ENCODE data around the gene RAB11FIP4. TPM values are rescaled to one million over a fixed set of nuclear protein-coding genes. Genes with fewer than 3 reads are reported as not detected.

RAB11FIP4 gene
- total RNA-seq, 2 donors from 2014 or later, result 0.83 to 1.0 TPM

GRCh38 chr17:31470592-31470991 is 79.1 kb downstream of the RAB11FIP4 start:
- no peak for DNase-seq (ENCODE audit: low spot score)
- intact Hi-C loops (cut with DNase I), result no loop called here

DNA sequence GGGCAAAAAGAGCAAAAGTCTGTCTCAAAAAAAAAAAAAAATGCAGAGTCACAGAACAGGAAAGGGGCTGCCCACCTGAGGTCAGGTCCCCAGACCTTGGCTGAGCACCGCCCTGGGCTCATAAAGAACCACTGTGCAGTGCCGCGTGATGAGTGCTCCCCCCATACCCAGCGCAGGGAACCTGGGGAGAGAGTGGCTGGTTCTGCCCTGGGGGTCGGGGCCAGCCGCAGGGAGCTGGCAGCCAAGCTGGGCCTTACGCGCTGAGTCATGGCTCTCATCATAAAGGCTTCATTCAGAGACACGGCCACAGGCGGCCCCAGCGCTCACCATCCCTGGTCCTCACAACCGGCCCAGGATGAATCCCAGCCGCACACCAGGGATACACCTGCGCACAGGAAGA is 80.7 kb downstream of the RAB11FIP4 start:
- intact Hi-C loops (cut with DNase I), result no loop called here
- DNase-seq (ENCODE audit: low spot score), result no peak

DNA sequence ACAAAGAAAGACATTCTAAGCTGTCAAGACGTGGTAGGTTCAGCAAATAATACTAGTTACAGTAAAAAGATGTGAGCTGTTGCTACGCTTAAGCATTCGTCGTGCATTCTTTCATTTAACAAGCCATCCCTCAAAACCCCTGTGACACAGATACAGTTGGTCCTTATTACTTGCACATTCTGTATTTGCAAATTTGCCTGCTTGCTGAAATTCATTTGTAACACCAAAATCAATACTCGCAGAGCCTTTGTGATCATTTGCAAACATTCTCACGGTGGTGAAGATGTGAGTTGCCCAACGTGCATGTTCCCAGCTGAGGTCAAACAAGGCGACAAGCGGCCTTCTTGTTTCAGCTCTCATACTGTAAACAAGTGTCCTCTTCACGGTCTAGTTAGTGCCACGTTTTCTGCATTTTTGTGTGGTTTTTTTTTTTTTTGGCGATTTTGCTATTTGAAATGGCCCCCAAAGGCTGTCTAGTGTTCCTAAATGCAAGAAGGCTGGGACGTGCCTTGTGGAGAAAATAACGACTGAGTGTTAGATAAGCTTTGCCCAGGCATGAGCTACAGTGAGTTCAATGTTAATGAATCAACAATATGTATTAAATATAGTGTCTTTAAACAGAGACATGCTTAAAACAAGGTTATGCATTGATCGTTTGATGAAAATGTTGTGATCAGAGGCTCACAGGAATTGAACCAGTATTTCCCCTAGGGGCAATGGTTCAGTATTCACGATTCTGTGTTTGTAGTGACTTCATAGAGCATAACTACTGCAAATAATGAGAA is 84.1 kb downstream of the RAB11FIP4 start:
- no peak for DNase-seq (ENCODE audit: low spot score)
- intact Hi-C loops (cut with DNase I), result no loop called here

DNA sequence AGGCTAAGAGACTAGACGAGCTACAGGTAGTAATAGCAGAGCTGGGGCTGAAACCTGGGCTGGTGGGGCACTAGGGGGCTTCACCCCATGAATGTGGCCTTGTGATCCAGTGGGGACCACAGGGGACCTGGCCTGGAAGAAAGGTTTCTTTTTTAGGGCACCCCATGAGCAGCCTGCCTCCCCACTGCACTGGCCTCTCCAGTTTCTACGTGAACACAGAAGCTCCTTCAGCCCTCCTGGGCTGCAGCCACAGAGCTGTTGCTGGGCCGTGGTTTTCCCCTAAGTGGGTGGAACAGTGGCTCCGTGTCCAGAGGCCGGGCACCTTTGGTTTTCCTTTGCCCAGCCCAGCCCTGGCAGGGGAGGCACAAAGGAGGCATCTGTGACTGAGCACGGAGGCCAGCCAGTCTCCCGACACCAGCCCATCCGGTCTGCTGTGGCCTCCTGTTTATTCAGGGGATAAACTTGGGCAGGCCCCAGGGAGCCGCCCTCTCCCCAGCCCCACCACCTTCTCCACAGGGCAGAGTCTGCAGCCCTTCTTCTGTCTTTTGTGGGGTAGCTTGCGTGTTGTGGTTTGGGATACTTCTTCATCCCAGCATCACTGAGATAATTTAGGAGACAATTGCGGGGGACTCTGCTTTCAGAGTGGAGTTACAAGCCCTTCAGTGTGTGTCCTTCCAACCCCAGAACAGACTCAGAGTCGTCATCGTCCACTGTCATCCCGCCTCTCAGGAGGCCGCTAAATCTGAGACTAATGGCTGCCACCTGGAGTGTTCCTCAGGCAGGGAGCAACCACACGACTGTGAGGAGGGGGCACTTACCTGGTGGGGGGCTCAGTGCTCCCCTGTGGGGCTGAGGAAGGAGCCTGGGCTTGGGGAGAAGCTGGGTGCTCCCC is 85.3 kb downstream of the RAB11FIP4 start:
- intact Hi-C loops (cut with DNase I), result no loop called here
- no peak for DNase-seq (ENCODE audit: low spot score)

DNA sequence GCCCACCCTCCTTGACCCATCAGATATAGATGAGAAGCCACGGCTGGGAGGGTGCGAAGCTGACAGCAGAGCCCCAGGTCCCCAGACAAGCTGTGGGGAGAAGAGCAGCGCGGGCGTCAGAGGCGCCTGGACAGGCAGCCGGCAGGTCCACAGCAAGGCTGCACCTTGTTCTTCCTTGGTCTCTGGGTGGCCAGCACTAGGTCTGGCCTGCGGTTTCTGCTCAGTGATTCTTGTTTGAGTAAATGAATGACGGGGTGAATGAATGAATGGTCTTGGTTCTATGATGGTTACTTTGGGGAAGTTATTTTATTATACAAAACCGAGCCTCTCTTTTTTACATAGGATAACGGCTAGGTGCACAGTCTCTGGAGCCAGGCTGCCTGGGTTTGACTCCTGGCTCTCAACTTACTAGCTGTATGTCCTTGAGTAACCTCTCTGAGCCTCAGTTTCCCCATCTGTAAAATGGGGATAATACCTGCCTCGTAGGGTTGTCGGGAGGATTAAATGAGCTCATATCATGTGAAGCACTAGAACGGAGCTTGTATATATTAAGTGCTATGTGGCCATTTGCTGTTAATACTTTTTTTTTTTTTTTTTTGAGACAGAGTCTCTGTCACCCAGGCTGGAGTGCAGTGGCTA is 86.1 kb downstream of the RAB11FIP4 start:
- no peak for DNase-seq (ENCODE audit: low spot score)
- intact Hi-C loops (cut with DNase I), result no loop called here

- intact Hi-C loops (cut with DNase I), result no loop called here
- DNase-seq (ENCODE audit: low spot score), result no peak
Measured at GRCh38 chr17:31479062-31479408, 87.6 kb downstream of the RAB11FIP4 start.

- intact Hi-C loops (cut with DNase I), result no loop called here
- no peak for DNase-seq (ENCODE audit: low spot score)
Measured at GRCh38 chr17:31479524-31479923, 88.0 kb downstream of the RAB11FIP4 start.

DNA sequence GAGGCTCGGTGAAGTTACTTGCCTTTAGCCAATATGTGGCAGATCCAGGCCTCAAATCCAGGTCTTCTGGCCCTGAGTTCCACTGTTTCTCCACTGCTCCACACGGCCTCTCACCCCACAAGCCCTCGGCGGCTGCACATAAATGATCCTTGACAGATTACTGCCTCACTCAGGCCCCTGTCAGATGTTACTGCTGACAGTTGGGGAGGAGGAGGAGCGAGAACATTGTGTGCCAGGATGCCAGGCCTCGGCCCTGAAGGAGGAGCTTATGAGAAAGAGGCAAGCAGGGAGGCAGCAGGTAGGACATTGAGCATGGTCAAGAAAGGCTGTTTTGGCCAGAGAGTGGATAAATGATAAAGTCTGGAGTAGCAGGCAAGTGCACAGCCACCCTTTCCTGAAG is 88.6 kb downstream of the RAB11FIP4 start:
- DNase-seq (ENCODE audit: low spot score), result no peak
- intact Hi-C loops (cut with DNase I), result no loop called here

GRCh38 chr17:31480904-31481782 is 89.7 kb downstream of the RAB11FIP4 start:
- no peak for DNase-seq (ENCODE audit: low spot score)
- intact Hi-C loops (cut with DNase I), result no loop called here

DNA sequence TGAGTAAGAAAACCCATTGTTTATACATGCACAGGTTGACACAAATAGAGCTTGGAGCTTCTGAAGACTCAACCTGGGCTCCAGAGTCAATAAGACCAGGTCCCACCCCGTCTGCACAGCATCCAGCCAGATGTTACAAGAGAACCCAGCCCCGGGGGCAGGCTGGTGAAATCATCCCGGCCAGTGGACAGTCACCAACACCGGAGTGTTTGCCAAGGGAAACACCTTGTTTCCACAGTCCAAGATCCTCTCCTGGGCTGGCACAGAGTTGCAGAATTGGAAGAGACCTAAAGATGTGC is 90.3 kb downstream of the RAB11FIP4 start:
- intact Hi-C loops (cut with DNase I), result no loop called here
- DNase-seq (ENCODE audit: low spot score), result no peak

DNA sequence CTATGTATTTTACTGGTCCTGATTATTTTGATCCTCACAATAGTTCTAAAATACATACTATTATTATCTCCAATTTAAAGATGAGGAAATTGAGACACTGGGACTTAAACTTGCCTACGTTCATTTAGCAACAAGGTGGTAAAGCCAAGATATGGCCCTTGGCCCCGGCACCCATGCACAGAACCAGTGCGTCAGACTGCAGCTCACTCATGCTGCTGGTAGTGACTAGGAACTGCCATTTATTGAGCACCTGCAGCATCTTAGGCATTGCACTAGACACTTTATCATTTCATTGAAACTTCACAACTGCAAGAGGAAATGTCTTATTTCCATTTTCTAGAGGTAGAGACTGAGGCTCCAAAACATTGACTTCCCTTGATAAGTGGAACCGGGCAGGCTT is 93.3 kb downstream of the RAB11FIP4 start:
- intact Hi-C loops (cut with DNase I), result no loop called here
- no peak for DNase-seq (ENCODE audit: low spot score)

- no peak for DNase-seq (ENCODE audit: low spot score)
- intact Hi-C loops (cut with DNase I), result no loop called here
Measured at GRCh38 chr17:31486351-31487062, 95.0 kb downstream of the RAB11FIP4 start.

DNA sequence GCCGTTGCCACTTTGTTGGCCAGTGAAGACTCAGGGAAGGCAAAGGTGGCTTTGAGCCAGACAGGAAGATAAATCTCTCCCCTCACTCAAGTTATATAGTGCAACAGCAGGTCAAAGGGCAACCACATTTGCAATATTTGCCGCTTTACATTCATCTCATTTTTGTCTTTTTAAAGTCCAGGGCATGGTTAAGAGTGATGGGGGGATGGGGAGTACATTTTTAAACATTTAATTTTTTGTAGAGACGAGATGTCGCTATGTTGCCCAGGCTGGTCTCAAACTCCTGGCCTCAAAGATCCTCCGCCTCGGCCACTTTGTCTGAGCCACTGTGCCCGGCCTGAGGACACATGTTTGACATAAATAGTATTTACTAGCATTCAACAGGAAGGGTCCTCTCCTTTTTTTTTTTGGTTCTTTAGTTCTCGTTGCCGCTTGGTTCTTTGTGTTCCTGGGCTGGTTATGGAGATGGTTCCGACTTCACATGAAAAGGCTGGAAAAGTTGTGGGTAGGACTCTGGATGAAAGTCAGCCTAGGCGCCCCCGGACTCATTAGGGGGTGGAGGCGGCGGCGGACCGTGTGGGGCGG is 95.7 kb downstream of the RAB11FIP4 start:
- DNase-seq (ENCODE audit: low spot score), result no peak
- intact Hi-C loops (cut with DNase I), result no loop called here

DNA sequence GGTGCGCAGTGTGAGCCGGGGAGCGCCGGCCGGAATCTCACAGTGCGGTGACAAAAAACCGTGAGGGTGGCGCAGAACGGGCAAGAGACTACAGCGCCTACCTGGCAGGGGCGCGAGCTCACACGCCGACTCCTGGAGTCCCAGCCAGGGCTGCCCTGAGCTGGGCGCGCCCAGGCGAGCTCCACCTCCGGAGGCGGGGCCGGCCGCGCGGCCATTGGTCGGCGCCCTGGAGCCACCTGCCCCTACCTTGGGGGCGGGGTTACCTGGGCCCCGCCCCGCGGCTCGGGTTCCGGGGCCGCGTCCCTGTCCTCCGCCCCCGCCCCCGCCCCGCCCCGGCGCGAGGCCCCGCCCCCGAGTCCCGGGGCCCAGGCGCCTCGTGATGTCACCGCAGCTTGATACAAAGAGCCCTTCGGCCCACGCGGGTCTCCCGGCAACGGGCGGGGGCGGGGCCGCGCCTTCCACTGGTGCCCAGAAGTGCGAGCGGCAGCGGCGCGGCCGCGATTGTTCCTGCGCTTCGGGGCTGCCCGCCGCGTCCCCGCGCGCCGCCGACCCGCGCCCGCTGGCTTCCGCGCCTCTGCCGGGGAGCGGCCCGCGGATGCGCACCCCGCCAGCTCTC is 96.3 kb downstream of the RAB11FIP4 start:
- DNase-seq (ENCODE audit: low spot score), result peak; percentile 95
- intact Hi-C loops (cut with DNase I), result no loop called here

DNA sequence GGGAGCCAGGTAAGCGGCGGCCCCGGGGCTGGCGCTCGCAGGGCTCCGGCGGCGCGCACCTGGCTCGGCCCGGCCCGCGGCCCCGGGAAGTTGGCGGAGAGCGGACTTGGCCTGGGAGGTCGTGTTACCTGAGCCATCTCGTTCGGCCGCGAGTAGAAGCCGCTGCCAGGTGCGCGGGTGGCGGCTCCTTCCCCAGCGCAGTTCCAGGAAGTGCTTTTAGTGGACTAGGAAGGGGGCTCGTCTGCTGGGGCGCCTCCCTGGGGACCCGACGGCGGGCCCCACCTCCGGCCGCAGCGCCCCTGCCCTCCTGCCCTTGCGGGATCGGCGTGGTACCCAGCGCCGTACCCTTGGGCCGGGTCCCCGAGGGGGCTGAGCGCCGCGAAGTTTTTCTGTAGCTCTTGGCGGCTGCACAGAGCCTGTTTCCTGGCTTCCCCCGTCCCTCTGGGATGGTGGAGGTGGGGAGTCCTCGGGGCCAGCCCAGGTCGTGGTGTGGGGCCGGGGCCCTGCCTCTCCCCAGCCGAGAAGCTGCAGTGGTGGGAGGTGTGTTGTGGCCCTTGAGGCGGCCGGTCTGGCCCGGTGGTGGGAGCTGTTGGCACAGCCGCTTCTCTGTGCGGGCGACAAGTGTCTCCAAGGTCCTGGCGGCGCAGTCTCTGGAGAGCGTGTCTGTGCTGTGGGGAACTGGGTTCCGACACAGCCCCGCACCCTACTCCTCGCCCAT is 96.9 kb downstream of the RAB11FIP4 start:
- DNase-seq (ENCODE audit: low spot score), result no peak
- intact Hi-C loops (cut with DNase I), result no loop called here

GRCh38 chr17:31488982-31489294 is 97.5 kb downstream of the RAB11FIP4 start:
- no peak for DNase-seq (ENCODE audit: low spot score)
- intact Hi-C loops (cut with DNase I), result no loop called here

DNA sequence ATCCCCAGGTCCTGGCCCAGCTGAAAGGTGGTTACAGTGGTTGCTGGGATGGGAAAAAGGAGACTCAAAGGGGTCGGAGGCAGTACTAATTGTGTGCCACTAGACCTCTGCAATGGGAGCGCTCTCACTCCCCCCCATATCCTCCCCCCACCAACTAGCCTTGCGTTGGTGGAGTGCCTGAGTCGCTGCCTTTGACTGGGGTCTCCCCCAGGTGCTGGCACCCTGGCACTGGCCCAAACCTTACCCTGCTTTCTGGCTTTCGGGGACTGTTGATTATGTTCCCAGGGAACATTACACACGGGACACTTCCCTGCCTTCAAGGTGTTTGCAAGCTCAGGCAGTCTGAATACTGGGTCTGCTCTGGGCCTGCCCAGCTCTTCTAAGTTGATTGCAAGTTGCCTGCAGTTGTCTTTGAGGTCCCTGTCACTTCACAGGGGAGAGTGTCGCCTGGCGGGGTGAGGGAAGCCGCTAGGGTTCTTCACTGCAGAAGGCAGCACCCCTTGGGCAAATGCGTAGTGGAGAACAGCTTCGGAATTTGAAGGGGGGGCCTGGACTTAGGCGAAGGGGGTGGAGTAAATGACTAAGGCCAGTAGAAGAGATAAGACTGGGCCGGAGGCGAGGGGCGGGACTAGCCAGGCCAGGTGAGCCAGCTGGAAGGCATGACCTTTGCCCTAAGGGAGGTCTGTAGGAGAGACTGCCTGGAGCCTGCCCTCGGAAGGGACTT is 98.0 kb downstream of the RAB11FIP4 start:
- DNase-seq (ENCODE audit: low spot score), result no peak
- intact Hi-C loops (cut with DNase I), result no loop called here
